GM21576 (cell line): ENCODE measurements around the gene CZIB.

ENCODE experiments used
- ATAC-seq: cut with Tn5 transposase; IDR thresholded peaks from one replicate; pipeline ENCODE4 v1.9.1; 2021; ENCODE audit warnings: mild to moderate bottlenecking, moderate library complexity; ENCODE audit not compliant: unreplicated experiment

The CZIB gene

GRCh38 chr1:53220171-53220961, at the start of gene CZIB:
Gene CZIB (minus strand): TSS chr1:53220634. CDS start chr1:53220575, 59 bp downstream.
- ATAC-seq, result peak; percentile 83

- no peak for ATAC-seq
These were observed 49.7 kb upstream of the CZIB start for GRCh38 chr1:53270107-53270506.

- no peak for ATAC-seq
These were observed 47.3 kb upstream of the CZIB start for GRCh38 chr1:53267761-53268160.

GRCh38 chr1:53266038-53266437, 45.6 kb upstream of the CZIB start:
- ATAC-seq, result no peak

DNA sequence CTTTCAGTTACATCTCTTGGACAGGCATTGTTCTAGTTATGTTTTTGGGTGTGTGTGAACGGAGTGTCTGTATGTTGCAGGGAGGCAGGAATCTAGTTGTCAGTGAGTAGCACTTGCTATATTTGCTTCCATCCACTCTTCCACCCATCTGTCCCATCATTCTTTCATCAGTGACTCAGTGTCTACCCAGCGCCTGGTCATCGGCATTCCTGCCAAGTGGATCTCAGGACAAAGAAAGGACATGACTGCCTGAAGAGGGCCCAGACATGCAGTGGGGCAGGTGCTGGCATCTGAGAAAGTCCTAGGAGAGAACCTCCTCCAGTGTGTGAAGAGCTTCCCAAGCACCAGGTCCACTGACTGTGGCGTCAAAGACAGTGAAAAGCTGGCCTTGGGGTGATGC, 45.1 kb upstream of the CZIB start:
- ATAC-seq, result no peak

- no peak for ATAC-seq
These were observed 43.6 kb upstream of the CZIB start for GRCh38 chr1:53264048-53264447.

- no peak for ATAC-seq
These were observed 41.6 kb upstream of the CZIB start for GRCh38 chr1:53262000-53262399.

DNA sequence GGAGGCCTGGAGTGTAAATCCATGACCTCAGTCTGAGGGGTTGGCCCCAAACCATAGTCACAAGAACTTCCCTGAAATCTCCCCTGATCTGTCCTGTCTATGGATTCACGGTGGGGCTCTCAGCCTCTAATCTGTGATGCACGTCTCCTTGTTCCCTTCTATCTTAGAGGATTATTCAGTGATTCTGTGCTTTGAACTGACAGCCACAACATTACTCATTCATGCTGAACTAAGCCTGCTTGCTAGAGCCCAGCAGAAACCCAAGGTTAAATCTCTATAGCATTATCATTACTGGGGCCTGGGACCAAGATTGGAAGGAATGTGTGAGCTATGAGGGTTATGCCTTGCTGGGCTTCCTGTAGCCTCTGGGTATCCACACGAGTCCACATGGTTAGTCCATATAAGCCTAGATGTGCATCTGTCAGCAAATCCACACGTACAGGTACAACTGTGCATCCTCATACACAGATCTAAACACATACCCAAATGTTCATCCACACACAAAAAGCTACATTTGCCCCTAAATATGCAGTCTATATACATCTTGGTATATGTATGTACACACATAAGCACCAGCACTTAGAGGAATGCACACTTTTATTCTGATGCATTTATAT, 40.3 kb upstream of the CZIB start:
- ATAC-seq, result no peak

- peak; percentile 67 for ATAC-seq
These were observed 39.5 kb upstream of the CZIB start for GRCh38 chr1:53259932-53260331.

DNA sequence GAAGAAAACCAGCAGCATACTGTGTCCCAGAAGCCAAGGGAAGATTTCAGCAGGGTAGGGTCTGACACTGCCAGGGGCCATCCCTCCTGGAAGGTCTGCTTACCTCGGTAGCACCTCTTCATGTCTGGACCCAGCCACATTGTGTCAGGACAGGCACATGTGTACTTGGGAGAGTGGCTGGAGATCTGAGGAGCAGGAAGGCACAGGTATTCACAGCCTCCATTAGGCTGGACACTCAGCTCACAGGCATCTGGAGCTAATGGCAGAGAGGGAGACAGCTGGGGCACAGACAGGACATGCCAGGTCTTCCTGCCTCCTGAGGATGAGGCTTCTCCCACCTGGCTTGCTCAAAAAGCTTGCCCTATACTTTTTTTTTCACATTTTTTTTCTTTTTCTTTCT, 37.8 kb upstream of the CZIB start:
- ATAC-seq, result no peak

GRCh38 chr1:53257454-53258081, 37.1 kb upstream of the CZIB start:
- no peak for ATAC-seq

GRCh38 chr1:53256511-53257453, 36.3 kb upstream of the CZIB start:
- ATAC-seq, result no peak

DNA sequence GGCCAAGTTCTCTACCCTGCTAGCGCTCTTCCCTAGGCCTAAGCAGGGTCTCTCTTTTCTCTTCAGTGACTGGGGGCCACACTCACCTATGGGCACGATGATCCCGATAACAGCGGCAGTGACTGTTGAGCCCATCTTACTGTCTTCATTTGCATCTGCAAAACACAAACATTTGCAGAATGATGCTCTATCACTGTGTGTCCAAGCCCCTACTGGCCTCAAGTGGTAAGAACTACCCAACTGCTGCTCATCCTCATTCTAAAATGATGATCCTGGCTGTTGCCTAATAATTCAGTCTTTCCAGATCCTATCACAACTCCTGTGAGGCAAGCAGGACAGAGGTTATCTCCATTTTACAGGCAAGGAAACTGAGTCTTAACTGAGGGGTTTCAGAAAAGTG, 34.6 kb upstream of the CZIB start:
- ATAC-seq, result no peak

DNA sequence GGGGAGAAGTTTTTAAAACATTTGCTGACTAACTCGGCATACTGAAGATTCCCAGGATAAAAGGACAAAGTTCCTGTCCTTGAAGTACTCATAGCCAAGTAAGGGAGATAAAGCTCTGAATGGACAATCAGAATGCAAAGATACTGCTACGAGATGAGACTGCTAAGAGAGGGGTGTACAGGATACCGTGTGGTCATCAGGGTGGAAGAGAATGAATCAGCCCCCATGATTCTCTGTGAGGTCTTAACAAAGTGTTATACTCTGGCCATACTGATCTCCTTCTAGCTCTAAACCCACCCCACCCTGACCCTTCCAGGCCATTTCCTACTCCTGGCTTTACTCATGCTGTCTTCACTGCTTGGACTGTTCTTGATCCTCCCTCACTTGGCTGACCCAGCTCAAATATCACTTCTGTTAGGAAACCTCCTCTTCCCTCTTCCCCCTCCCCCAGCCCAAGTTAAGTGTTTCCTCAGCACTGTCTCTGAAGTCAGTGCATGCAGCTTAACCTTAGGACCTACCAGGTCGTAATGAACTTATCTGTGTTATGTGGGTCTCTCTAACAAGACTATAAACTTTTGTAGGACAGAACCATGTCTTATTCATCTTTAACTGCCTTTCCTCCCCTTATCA, 33.7 kb upstream of the CZIB start:
- no peak for ATAC-seq

DNA sequence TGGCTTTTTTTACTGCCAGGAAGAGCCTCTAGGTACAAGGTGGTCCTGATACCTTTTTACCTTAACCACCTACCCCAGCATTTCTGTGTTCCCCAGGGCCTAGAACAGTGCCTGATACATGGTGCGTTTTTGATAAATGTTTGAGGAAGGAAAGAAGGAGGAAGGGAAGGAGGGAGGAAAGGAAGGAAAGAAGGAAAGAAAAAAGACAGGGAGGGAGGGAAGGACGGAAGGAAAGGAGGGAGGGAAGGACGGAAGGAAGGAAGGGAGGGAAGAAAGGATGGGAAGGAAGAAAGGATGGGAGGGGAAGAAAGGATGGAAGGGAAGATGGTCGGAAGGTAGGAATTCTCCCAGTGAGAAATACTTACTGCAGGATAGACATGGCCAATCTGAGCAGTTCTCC, 29.9 kb upstream of the CZIB start:
- ATAC-seq, result no peak

DNA sequence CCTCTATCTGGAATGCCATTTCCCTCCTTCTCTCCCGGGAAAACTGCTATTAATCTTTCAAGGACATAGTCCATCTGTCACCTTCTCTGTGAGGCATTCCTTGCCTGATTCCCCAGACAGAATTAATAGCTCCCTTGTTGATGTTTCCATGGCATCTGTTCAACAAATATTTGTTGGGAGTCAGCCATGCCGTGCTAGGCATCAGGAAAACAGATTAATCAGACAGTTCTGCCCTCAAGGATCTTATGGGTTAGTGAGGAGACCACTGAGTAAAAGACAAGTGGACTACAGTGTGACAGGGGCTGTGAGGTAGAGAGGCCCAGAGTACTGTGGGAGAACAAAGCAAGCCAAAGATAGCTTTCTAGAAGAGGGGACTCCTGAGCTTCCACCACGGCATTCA, 29.3 kb upstream of the CZIB start:
- ATAC-seq, result no peak

- ATAC-seq, result no peak
These were observed 26.1 kb upstream of the CZIB start for GRCh38 chr1:53246261-53247134.

DNA sequence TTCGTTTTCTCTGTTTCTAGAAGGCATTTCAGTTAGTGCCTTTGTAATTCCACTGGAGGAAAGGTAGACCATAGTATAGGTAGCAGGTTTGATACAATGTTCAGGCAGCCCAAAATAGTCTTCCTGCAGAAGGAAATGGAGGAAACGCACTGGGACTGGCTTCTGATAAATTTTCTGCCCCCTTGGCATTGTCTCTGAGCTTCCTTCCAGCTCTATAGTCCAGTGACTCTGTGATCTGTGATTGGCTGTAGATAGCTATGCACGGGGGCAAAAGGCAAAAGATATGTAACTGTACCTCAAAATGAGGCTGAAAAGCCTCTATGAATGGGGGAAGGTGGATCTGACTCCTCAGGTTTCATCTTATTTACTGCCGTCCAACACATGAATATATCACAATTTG, 23.7 kb upstream of the CZIB start:
- ATAC-seq, result no peak

DNA sequence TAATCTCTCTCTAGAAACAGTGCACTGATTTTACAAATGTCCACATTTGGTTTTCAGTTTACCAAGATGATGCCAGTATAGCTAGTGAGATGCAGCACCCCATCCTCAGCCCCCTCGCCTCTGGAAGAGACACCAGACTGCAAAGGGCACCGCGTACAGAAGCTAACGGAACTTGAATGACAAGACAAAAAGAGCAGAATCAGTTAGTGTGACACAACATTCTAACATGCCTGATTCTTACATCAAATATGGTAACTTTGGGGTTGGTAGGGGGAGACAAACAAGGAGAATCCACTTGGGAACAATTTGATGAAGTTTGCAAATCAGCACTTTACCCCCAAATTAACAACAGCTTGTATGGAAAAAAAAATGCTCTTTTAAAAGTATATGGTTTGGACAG, 21.9 kb upstream of the CZIB start:
- no peak for ATAC-seq

DNA sequence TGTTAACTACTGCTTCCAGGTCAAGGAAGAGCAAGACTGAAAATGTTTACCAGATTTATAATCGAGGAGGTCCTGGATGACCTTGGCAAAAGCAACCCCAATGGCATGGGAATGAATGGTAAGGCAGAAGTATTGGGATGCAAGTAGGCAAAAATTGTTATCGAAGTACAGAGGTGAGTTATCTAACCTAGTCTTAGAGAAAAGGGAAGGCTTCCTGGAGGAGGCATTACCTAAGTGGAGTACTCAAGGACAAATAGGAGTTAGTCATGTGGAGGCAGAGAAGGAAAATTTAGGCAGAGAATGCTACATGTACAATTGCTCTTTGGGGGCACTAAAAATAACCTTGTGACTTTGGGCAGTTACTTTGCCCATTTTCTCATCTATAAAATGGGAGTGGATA, 21.4 kb upstream of the CZIB start:
- ATAC-seq, result no peak
